GM13976 (cell line): ENCODE measurements around the gene EAF1.
"Not testable (repeated sequence)": the region's sequence is repeated elsewhere in the genome, so short reads cannot be mapped to it uniquely, and the experiment has no call there.

Experiments
- DNase-seq: peaks from one replicate; pipeline ENCODE4 v3.0.0; 2012; ENCODE audit warnings: low spot score
- CTCF ChIP-seq: IDR thresholded peaks from 2 replicates; pipeline ENCODE4 v1.5.1; 2012; ENCODE audit warnings: borderline replicate concordance, mild to moderate bottlenecking; ENCODE audit not compliant: insufficient read depth; ENCODE audit errors: extremely low read depth, missing control alignments, control extremely low read depth
- in situ Hi-C: fragments of 300-500 bp; cut with MboI; formaldehyde crosslinking; loops from one replicate; pipeline ENCODE4 v1.12.0; 2022; ENCODE audit warnings: low sequenced_read_pairs, mixed read lengths, inconsistent platforms; ENCODE audit not compliant: unreplicated experiment

Gene EAF1

GRCh38 chr3:15455756-15456155 lies 28.4 kb downstream of the EAF1 start:
- TF ChIP-seq CTCF, result no peak
- in situ Hi-C loops, result no loop called here
- DNase-seq, result no peak

GRCh38 chr3:15456321-15456720 lies 28.9 kb downstream of the EAF1 start:
- in situ Hi-C loops, result no loop called here
- DNase-seq, result no peak
- TF ChIP-seq CTCF, result no peak

GRCh38 chr3:15456915-15457314 lies 29.5 kb downstream of the EAF1 start:
- in situ Hi-C loops, DNase-seq: not testable (repeated sequence)

- DNase-seq, result no peak
- in situ Hi-C loops, result no loop called here
- no peak for TF ChIP-seq CTCF
Observed at GRCh38 chr3:15458212-15458780, 30.9 kb downstream of the EAF1 start.

- TF ChIP-seq CTCF, result no peak
- in situ Hi-C loops, result no loop called here
- no peak for DNase-seq
Observed at GRCh38 chr3:15460891-15461531, 33.6 kb downstream of the EAF1 start.

GRCh38 chr3:15462451-15462850 lies 35.1 kb downstream of the EAF1 start:
- TF ChIP-seq CTCF, result no peak
- DNase-seq, result no peak
- in situ Hi-C loops, result no loop called here

GRCh38 chr3:15465876-15466585 lies 38.6 kb downstream of the EAF1 start:
- in situ Hi-C loops, result no loop called here
- no peak for TF ChIP-seq CTCF

More at GRCh38 chr3:15465876-15466585, 38.6 kb downstream of the EAF1 start:
- DNase-seq, result no peak
